ENCODE measurements around the gene KSR2.
"Not testable (repeated sequence)": the region's sequence is repeated elsewhere in the genome, so short reads cannot be mapped to it uniquely, and the experiment has no call there.

KSR2 gene

GRCh38 chr12:117792877-117793424 lies 175.8 kb downstream of the KSR2 start:
- in situ Hi-C loops (cut with MboI; ENCODE audit: low pct_unique_long_range_greater_than_20kb, low sequenced_read_pairs): no loop called here
- DNase-seq: no peak

GRCh38 chr12:117792471-117792870 lies 176.3 kb downstream of the KSR2 start:
- in situ Hi-C loops (cut with MboI; ENCODE audit: low pct_unique_long_range_greater_than_20kb, low sequenced_read_pairs): no loop called here

GRCh38 chr12:117790948-117791347 lies 177.8 kb downstream of the KSR2 start:
- DNase-seq: no peak
- in situ Hi-C loops (cut with MboI; ENCODE audit: low pct_unique_long_range_greater_than_20kb, low sequenced_read_pairs): no loop called here

More at GRCh38 chr12:117792471-117792870, 176.3 kb downstream of the KSR2 start:
- no peak for DNase-seq

GRCh38 chr12:117790198-117790597 lies 178.6 kb downstream of the KSR2 start:
- no peak for DNase-seq
- in situ Hi-C loops (cut with MboI; ENCODE audit: low pct_unique_long_range_greater_than_20kb, low sequenced_read_pairs): no loop called here

- in situ Hi-C loops (cut with MboI; ENCODE audit: low pct_unique_long_range_greater_than_20kb, low sequenced_read_pairs): no loop called here
These were observed 179.4 kb downstream of the KSR2 start for GRCh38 chr12:117789195-117789912.

GRCh38 chr12:117778656-117779055 lies 190.1 kb downstream of the KSR2 start:
- DNase-seq: no peak
- in situ Hi-C loops (cut with MboI; ENCODE audit: low pct_unique_long_range_greater_than_20kb, low sequenced_read_pairs): no loop called here

More at GRCh38 chr12:117789195-117789912, 179.4 kb downstream of the KSR2 start:
- DNase-seq: no peak

- no peak for DNase-seq
- in situ Hi-C loops (cut with MboI; ENCODE audit: low pct_unique_long_range_greater_than_20kb, low sequenced_read_pairs): no loop called here
These were observed 193.6 kb downstream of the KSR2 start for GRCh38 chr12:117774941-117775775.

DNA sequence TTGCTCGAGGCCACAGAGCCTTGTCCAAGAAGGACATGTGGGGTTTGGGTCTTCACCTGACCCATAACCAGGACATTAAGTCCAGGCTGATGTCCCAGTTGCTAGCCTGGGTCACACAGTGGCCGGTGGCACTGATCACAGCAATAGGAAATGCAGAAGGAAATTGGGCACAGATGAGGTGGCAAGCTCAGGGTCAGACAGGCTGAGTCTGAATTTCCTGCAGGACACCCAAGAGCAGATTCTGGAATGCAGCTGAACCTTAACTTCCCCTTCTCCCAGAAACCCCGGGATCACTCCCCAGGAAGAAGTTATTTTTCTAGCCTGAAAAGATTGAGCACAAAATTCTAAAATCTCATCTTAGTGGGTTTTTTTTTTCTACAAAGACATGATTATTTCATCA lies 199.9 kb downstream of the KSR2 start:
- DNase-seq: no peak
- in situ Hi-C loops (cut with MboI; ENCODE audit: low pct_unique_long_range_greater_than_20kb, low sequenced_read_pairs): no loop called here

GRCh38 chr12:117766008-117766407 lies 202.8 kb downstream of the KSR2 start:
- in situ Hi-C loops (cut with MboI; ENCODE audit: low pct_unique_long_range_greater_than_20kb, low sequenced_read_pairs): no loop called here
- no peak for DNase-seq

DNA sequence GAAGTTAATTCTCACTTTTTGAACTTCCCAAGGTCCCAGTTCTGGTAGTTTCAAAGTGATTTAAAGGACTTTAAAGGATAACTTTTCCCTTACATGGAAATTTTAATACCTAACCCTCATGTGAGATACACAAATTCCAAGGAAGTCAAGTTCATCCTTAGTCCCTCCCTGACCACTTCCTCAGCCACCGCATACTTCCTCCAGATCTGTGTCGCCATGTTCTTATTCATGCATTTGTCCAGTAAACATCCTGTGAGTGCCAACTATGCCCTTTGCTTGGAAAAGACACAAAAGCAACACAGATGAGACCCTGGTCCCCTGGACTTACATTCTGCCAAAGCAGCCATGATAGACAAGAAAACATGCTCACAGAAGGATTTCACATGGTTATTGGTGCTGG lies 206.6 kb downstream of the KSR2 start:
- DNase-seq: no peak
- in situ Hi-C loops (cut with MboI; ENCODE audit: low pct_unique_long_range_greater_than_20kb, low sequenced_read_pairs): no loop called here

- in situ Hi-C loops (cut with MboI; ENCODE audit: low pct_unique_long_range_greater_than_20kb, low sequenced_read_pairs): no loop called here
- no peak for DNase-seq
These were observed 207.2 kb downstream of the KSR2 start for GRCh38 chr12:117761528-117762100.

- no peak for DNase-seq
- in situ Hi-C loops (cut with MboI; ENCODE audit: low pct_unique_long_range_greater_than_20kb, low sequenced_read_pairs): no loop called here
These were observed 207.8 kb downstream of the KSR2 start for GRCh38 chr12:117760990-117761389.

DNA sequence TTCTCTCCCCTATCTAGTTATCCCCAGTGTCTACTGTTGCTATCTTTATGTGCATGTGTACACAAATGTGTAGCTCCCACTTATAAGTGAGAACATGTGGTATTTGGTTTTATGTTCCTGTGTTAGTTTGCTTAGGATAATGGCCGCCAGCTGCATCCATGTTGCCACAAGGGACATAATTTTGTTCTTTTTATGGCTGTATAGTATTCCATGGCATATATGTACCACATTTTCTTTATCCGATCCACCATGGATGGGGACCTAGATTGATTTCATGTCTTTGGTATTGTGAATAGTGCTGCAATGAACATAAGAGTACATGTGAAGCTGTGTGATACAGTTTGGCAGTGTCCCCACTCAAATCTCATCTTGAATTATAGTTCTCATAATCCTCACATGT lies 218.1 kb downstream of the KSR2 start:
- in situ Hi-C loops (cut with MboI; ENCODE audit: low pct_unique_long_range_greater_than_20kb, low sequenced_read_pairs): no loop called here

GRCh38 chr12:117749431-117749830 lies 219.4 kb downstream of the KSR2 start:
- in situ Hi-C loops (cut with MboI; ENCODE audit: low pct_unique_long_range_greater_than_20kb, low sequenced_read_pairs): no loop called here
- no peak for DNase-seq

More for the DNA sequence above, 218.1 kb downstream of the KSR2 start:
- no peak for DNase-seq

DNA sequence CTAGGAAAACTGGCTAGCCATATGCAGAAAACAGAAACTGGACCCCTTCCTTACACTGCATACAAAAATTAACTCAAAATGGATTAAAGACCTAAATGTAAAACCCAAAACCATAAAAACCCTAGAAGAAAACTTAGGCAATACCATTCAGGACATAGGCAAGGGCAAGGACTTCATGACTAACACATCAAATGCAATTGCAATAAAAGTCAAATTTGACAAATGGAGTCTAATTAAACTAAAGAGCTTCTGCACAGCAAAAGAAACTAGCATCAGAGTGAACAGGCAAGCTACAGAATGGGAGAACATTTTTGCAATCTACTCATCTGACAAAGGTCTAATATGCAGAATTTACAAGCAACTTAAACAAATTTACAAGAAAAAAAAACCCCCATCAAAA lies 222.4 kb downstream of the KSR2 start:
- in situ Hi-C loops (cut with MboI; ENCODE audit: low pct_unique_long_range_greater_than_20kb, low sequenced_read_pairs); DNase-seq: not testable (repeated sequence)

DNA sequence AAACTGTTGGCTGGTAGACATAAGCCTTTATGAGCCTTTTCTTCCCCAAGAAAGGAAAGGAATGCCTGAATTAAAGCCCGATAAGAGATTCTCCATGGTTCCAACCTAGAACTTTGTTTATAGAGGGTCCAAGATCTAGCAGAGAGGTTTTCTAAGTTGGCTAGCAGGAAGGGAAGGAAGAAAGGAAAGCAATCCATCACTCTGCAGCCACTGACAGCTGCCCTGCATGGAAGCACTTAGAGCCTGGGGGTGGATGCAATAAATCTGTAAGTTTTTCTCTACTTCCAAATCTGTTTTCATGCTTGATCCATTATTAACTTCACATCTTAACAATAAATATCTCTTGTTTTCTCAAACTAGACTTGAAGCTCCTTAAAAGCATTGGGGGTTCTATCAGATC lies 224.4 kb downstream of the KSR2 start:
- in situ Hi-C loops (cut with MboI; ENCODE audit: low pct_unique_long_range_greater_than_20kb, low sequenced_read_pairs): no loop called here

GRCh38 chr12:117743761-117744160 lies 225.0 kb downstream of the KSR2 start:
- in situ Hi-C loops (cut with MboI; ENCODE audit: low pct_unique_long_range_greater_than_20kb, low sequenced_read_pairs): no loop called here
- no peak for DNase-seq

More for the DNA sequence above, 224.4 kb downstream of the KSR2 start:
- no peak for DNase-seq

DNA sequence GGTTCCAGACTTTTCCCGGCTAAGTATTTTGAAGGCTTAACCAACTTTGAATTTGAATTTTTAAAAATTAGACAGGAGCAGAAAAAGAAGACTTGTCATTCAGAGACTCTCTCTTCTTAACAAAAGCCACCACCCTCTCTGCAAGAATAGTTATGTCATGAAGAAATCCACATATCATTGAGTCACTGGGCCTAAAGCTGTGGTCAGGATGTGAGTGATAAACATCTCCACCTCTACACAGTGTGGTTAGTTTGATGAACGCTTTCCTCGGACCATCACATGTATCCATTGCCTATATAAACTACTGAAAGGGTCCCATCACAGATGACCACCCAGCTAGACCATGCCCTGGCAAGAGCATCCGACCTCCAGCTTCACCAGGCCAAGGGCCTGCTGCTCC lies 226.1 kb downstream of the KSR2 start:
- in situ Hi-C loops (cut with MboI; ENCODE audit: low pct_unique_long_range_greater_than_20kb, low sequenced_read_pairs): no loop called here
- DNase-seq: no peak

GRCh38 chr12:117738233-117738632 lies 230.6 kb downstream of the KSR2 start:
- no peak for DNase-seq
- in situ Hi-C loops (cut with MboI; ENCODE audit: low pct_unique_long_range_greater_than_20kb, low sequenced_read_pairs): no loop called here

DNA sequence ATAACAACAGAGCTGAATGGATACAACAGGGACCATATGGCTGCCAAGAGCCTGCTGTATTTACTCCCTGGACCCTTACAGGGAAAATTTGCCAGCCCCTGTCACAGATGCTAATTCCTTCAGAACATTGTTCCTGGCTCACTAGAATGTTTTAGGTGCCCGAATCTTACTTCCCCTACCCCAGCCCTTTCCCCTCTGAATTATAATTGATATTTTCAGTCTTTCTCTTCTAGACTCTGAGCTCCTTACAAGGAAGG lies 235.3 kb downstream of the KSR2 start:
- no peak for DNase-seq
- in situ Hi-C loops (cut with MboI; ENCODE audit: low pct_unique_long_range_greater_than_20kb, low sequenced_read_pairs): no loop called here
